A673 (cell line): ENCODE results near the gene CPXM2. TPM values are rescaled to one million over a fixed set of nuclear protein-coding genes. Genes with fewer than 3 reads are reported as not detected.

ENCODE experiments used
- BruUV-seq: library from RNA; stranded (reverse); fragments of 400-500 nt; replicated peaks from 2 replicates; lab custom pipeline; 2021; lab: Mats Ljungman, UMichigan
- CTCF ChIA-PET: fragments of 300-600 bp; sonication (Branson Sonifier 250); formaldehyde crosslinking; loops from one replicate; lab custom pipeline; 2022; ENCODE audit warnings: antibody characterized with exemption; lab: Charles Lee
- POLR2A ChIA-PET: fragments of 300-600 bp; sonication (Branson Sonifier 250); formaldehyde crosslinking; loops from one replicate; lab custom pipeline; 2022; ENCODE audit warnings: antibody characterized with exemption; ENCODE audit not compliant: low non-redundant PET; lab: Charles Lee
- DNase-seq: peaks from one replicate; pipeline ENCODE4 v3.0.0-alpha.2; 2015; ENCODE audit warnings: low spot score
- H3K27ac ChIP-seq: fragments of 200-600 bp; sonication (generic); 2 replicates; pipeline ENCODE4 v1.5.1; 2016; ENCODE audit warnings: mixed run types, low read depth, mild to moderate bottlenecking, mixed read lengths, antibody characterized with exemption, low read length; ENCODE audit not compliant: poor library complexity, severe bottlenecking
- H3K27me3 ChIP-seq: fragments of 200-600 bp; sonication (generic); replicated peaks from 2 replicates; pipeline ENCODE4 v1.6.1; 2017; ENCODE audit warnings: mixed run types, low read depth, mild to moderate bottlenecking, mixed read lengths, antibody characterized with exemption, low read length; ENCODE audit not compliant: insufficient read depth, poor library complexity
- H3K36me3 ChIP-seq: fragments of 200-600 bp; sonication (generic); 2 replicates; pipeline ENCODE4 v1.6.1; 2016; ENCODE audit warnings: mixed run types, mild to moderate bottlenecking, mixed read lengths, antibody characterized with exemption, low read length; ENCODE audit not compliant: insufficient read depth, poor library complexity, severe bottlenecking
- H3K4me1 ChIP-seq: fragments of 200-600 bp; sonication (generic); 2 replicates; pipeline ENCODE4 v1.6.1; 2017; ENCODE audit warnings: mixed run types, mild to moderate bottlenecking, mixed read lengths, antibody characterized with exemption, low read length; ENCODE audit not compliant: insufficient read depth, poor library complexity, severe bottlenecking
- H3K4me3 ChIP-seq: fragments of 200-600 bp; sonication (generic); 2 replicates; pipeline ENCODE4 v1.5.1; 2016; ENCODE audit warnings: low read depth, mixed run types, mild to moderate bottlenecking, mixed read lengths, low read length; ENCODE audit not compliant: poor library complexity, severe bottlenecking
- H3K9me3 ChIP-seq: fragments of 200-600 bp; sonication (generic); 2 replicates; pipeline ENCODE4 v1.6.1; 2016; ENCODE audit warnings: mixed run types, low read depth, mild to moderate bottlenecking, mixed read lengths, antibody characterized with exemption, low read length; ENCODE audit not compliant: poor library complexity, severe bottlenecking
- CTCF ChIP-seq: fragments of 300-800, 200-600 bp; sonication (generic); conservative IDR thresholded peaks from 2 replicates; pipeline ENCODE4 v1.5.1; 2017; ENCODE audit warnings: low read depth, mild to moderate bottlenecking, antibody characterized with exemption, low read length, moderate library complexity, mixed read lengths
- EZH2 ChIP-seq: fragments of 200-600 bp; sonication (generic); IDR thresholded peaks from 2 replicates; pipeline ENCODE4 v1.6.1; 2017; ENCODE audit warnings: borderline replicate concordance, low read depth, mild to moderate bottlenecking, mixed read lengths, antibody characterized with exemption, low read length; ENCODE audit not compliant: poor library complexity, severe bottlenecking
- intact Hi-C: fragments of 100-400 bp; cut with micrococcal nuclease; formaldehyde crosslinking; loops from one replicate; pipeline ENCODE4 v1.10.0; 2022; ENCODE audit not compliant: unreplicated experiment
- total RNA-seq: library from RNA; stranded (reverse); gene quantifications from 2 replicates; pipeline ENCODE4 v1.2.3, GENCODE V29; 2021

Gene CPXM2
- total RNA-seq, 1 experiment from 2014 or later = not detected

GRCh38 chr10:123857616-123858015 is 34.0 kb downstream of the CPXM2 start:
- Histone ChIP-seq H3K4me3 (no peak overlapping the region), H3K27ac (no peak overlapping the region), H3K36me3 (no peaks in the 10 kb centered on the region), H3K4me1 (no peaks in the 10 kb centered on the region), H3K9me3 (no peaks in the 10 kb centered on the region), H3K27me3 (peaks cover 72% of the 10 kb centered on the region)
- TF ChIP-seq EZH2 = no peak
- no TSS peak for BruUV-seq
- POLR2A ChIA-PET = no interaction called here
- CTCF ChIA-PET = no interaction called here
- no peak for DNase-seq
- intact Hi-C loops = no loop called here

GRCh38 chr10:123855008-123855684 is 36.5 kb downstream of the CPXM2 start:
- intact Hi-C loops = no loop called here
- POLR2A ChIA-PET = no interaction called here
- Histone ChIP-seq H3K4me1 (no peaks in the 10 kb centered on the region), H3K9me3 (no peaks in the 10 kb centered on the region), H3K27ac (no peak overlapping the region), H3K4me3 (no peak overlapping the region), H3K27me3 (peaks cover 51% of the 10 kb centered on the region), H3K36me3 (no peaks in the 10 kb centered on the region)
- CTCF ChIA-PET = no interaction called here
- TF ChIP-seq CTCF (no peak), EZH2 (no peak)
- no TSS peak for BruUV-seq
- no peak for DNase-seq

- H3K27ac ChIP-seq = no peak overlapping the region
- POLR2A ChIA-PET = no interaction called here
- H3K4me1 ChIP-seq = no peaks in the 10 kb centered on the region
- no peaks in the 10 kb centered on the region for H3K9me3 ChIP-seq
- intact Hi-C loops = no loop called here
- TF ChIP-seq CTCF (no peak), EZH2 (no peak)
- peaks cover 46% of the 10 kb centered on the region for H3K27me3 ChIP-seq
- no peak for DNase-seq
- BruUV-seq = no TSS peak
- no peaks in the 10 kb centered on the region for H3K36me3 ChIP-seq
- no peak overlapping the region for H3K4me3 ChIP-seq
- CTCF ChIA-PET = no interaction called here
Observed at GRCh38 chr10:123854498-123854897, 37.1 kb downstream of the CPXM2 start.

- Histone ChIP-seq H3K27ac (no peak overlapping the region), H3K36me3 (no peaks in the 10 kb centered on the region), H3K9me3 (no peaks in the 10 kb centered on the region), H3K4me3 (no peak overlapping the region), H3K27me3 (peaks cover 41% of the 10 kb centered on the region), H3K4me1 (no peaks in the 10 kb centered on the region)
- POLR2A ChIA-PET = no interaction called here
- TF ChIP-seq CTCF (no peak), EZH2 (no peak)
- intact Hi-C loops = no loop called here
- BruUV-seq = no TSS peak
- CTCF ChIA-PET = no interaction called here
- DNase-seq = no peak
Observed at GRCh38 chr10:123854003-123854402, 37.6 kb downstream of the CPXM2 start.
